Stimulated activated CD4-positive, alpha-beta T cell treated with anti-CD3 and anti-CD28 coated beads, TNF-alpha, amount 100 ng/mL, for 1 hour (primary cell): ENCODE results near the gene LGR4.
"Not testable (repeated sequence)": the region's sequence is repeated elsewhere in the genome, so short reads cannot be mapped to it uniquely, and the experiment has no call there.

Experiments
- DNase-seq, 3 donors: peaks; one replicate each; pipeline ENCODE4 v3.0.0-alpha.2; 2020; ENCODE audit warnings: low read depth in 3 of 3, low spot score in 1 of 3

LGR4 gene

GRCh38 chr11:27459191-27459590, 13.4 kb downstream of the LGR4 start:
- no peak for DNase-seq

DNA sequence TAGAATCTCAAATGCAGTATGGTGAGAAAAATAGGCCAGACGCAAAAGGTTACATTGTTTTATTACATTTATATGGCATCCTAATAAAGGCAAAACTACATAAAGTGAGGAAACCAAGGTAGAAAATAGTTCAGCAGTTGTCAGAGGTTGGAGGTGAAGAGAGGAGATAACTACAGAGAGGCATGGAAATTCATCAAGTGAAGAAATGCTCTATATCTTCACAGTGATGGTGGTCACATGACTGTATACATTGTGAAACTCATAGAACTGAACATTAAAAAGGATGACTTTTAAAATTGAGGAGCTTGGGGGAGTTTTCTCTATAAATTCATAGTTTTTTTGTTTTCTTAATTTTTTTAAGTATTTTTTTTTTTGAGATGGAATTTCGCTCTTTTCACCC, 14.4 kb downstream of the LGR4 start:
- DNase-seq, result no peak

DNA sequence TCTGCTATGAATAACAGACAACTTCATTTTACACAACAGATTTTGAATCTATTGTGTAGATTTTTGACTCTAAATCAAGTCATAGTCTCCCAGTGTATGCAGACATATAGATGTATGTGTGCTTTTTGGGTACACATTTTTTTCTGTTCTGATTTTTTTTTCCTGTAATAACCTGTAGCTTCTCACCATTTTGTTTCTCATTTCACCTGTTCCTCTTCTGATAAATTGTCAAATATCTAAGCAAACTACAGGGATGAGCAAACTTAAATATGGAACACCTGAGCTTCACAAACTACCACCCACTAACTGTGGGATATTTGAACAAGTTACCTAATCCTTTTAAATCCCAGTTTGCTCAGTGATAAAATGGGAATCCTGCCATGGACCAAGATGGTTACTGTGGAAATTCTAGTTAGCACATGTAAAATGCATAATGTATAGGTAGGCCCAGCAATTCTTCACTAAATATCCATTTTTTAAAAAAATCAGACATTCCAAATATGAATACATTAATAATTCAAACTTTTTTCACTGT, 15.7 kb downstream of the LGR4 start:
- DNase-seq, result no peak

GRCh38 chr11:27456140-27456794, 16.3 kb downstream of the LGR4 start:
- DNase-seq, result no peak

DNA sequence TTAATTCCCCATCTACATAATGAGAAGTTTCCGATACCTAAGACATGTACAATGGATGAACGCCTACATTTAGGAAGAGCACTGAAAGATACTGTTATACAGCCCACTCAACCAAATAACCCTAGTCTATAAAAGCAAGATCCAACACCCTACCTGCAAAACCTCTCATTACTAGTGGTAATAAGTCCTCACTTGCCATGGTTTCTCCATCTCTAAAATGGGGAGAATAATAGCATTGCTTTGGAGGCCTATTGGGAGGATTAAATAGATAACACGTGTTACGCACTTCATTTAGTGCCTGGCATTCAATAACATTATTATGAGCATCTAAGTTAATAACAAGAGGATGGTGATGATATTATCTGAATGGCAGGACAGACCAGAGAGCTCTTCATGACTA, 16.9 kb downstream of the LGR4 start:
- no peak for DNase-seq

DNA sequence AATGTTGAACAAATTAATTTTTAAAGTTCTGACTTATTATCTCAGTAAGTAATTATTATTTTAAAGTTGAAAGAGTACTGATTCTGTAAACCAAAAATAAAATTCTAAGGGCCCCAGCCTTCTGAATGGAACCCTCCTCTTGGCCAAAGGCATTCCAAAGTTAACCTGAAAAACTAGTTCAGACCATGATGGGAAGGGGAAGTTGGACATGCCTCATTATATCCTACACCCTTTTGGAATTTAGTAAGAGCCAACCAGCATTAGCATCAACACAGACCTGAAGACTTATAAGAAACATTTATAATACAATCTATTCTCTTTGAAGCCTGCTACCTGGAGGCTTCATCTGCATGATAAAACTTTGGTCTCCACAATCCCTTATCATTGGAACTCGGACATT, 18.9 kb downstream of the LGR4 start:
- DNase-seq, result no peak

DNA sequence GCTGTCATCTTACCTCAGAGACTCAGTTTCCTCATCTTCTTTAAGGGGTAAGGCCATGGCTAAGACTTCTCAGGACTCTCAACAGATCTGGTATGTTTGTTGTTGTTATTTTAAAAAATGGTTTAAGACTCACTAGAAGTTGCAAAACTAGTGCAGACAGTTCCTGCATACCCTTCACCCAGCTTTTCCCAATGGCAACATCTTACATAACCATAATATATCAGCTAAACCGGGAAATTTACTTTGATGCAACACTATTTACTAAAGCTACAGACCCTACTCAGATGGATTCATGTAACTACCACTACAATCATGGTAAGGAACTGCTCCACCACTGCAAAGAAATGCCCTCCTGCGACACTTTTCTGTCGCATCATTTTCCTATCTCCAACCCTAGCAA, 20.4 kb downstream of the LGR4 start:
- no peak for DNase-seq

GRCh38 chr11:27451244-27451965, 21.2 kb downstream of the LGR4 start:
- DNase-seq, result no peak

DNA sequence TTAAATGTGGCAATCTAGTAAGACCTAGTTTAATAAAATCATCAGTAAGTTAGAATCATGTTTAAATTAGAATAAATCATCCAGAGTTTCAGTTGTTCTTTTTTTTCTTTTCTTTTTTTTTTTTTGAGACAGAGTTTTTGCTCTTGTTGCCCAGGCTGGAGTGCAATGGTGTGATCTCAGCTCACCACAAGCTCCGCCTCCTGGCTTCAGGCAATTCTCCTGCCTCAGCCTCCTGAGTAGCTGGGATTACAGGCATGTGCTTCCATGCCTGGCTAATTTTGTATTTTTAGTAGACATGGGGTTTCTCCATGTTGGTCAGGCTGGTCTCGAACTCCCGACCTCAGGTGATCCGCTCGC, 24.4 kb downstream of the LGR4 start:
- not testable (repeated sequence) for DNase-seq

DNA sequence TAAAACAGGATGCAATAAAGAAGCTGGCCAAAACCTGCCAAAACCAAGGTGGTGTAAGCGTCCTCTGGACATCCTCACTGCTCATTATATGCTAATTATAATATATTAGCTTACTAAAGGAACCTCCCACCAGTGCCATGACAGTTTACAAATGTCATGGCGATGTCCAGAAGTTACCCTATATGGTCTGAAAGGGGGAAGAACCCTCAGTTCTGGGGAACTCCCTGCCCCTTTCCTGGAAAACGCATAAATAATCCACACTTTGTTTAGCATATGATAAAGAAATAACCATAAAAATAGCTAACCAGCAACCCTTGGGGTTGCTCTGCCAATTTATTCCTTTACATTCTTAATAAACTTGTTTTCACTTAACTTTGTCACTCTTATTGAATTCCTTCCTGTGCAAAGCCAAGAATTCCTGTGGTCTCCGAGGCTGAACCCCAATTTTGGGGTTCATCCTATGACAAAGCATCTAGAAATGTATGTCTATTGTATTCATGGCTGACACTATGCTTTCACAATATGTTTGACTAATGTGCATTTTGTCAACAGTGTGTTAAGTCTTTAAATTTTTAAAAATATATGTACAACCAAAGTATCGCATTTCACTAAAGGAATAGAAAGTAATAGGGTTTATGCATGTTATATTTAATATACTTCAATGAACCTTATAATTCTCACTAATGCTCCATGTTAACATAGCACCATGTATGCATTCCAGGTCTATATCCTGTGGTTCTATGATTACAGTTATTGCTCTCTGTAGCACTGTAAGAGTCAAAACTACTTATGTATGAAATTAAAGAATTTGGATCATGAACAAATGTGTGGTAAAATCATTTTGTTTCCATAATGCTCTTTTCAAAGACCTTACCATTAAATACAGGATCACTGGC, 25.1 kb downstream of the LGR4 start:
- DNase-seq, result no peak

DNA sequence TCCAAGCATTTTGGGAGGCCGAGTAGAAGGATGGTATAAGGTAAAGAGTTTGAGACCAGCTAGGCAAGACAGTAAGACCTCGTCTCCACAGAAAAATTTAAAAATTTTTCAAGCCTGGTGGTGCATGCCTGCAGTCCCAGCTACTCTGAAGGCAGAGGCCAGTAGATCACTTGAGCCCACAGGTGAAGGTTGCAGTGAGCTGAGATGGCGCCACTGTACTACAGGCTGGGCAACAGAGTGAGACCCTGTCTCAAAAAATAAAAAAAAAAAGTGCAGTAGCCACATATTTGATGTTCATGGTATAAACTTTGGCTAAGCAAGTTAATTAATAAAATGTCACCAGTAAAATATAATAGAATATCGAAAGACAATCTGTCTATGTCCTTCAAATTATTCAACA, 27.0 kb downstream of the LGR4 start:
- no peak for DNase-seq

DNA sequence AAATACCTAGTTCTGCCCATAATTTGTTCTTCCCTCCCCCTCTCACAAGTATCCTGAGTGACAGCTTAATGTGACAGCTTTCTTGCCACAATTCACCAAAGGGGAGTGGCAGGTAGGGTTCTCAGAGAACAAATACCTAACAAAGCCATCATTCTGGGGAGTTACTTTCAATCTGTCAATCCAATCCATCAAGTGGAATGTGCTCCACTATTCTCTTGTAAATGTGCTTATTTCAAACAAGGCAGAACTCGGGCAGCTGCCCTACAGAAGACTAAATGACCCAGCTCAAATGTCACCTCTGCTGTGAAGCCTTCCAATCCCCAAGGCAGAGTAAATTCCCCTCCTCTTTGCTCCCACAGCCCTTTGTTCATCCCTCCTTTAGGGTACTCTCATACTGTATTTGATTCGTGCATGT, 27.8 kb downstream of the LGR4 start:
- DNase-seq, result no peak

DNA sequence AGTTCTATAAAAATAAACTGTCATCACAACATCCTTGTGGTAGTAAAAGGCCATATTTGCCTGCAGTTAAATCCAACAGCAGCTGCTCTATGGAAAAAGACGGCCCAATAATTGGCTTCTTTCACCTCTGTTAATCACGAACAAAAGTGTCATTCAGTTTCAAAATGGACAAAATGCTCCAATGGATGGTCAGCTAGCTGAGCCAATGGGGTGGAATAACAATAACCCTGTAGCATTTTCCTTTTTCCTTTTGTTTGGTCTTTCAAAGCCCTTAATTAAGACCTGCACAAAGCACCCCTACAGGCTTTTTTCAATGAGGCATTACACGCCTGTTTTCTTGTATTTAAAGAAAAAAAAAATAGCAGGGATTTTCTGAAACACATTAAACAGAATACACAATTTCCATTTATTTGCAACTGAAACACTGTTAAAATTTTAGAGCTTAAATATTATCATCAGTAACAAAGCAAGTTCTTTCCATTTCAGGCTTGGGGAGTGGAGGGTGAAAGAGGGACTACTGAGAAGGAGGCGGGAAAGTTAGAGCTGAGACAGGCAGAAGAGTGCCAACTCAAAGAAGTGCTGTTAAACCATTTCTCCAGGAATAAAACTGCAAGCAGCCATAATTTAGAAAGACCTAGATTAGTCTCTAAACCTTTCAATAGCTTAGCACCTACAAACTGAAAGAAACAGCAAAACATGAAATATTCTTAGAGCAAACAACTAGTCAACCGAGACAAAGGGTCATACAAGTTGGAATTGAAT, 28.7 kb downstream of the LGR4 start:
- no peak for DNase-seq

DNA sequence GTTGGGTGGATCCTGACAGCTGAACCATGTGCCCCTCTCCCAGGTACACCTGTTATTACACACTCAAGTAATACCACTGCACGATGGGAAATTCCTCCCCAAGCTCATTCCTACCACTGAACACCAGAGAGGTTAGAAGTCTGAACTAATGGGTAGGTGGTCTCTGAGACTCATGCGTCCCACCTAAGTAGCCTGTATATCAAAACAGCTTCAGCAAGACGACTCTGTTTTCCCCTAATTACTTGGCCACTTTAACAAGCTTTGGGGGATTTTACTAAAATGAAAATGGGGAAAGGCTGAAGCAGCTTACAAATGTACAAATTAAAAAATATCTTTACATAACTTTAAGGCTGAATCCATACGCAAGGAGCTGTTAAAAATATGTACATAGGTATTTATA, 29.4 kb downstream of the LGR4 start:
- DNase-seq, result no peak

DNA sequence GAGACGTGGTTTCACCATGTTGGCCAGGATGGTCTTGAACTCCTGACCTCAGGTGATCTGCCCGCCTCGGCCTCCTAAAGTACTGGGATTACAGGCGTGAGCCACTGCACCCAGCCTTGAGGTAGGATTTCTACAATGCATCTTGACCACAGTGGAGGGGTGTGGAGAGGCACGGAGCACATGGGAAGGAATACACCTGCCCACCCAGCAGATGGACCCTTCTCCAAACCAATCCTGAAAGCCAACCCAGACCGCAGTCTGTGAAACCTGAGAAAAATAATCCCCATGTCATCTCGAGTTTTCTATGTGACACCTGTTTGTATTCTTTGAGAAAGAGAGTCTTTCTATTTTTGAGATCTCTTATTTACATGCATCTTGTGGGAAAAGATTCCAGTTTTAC, 32.5 kb downstream of the LGR4 start:
- DNase-seq, result no peak

GRCh38 chr11:27438595-27438981, 34.0 kb downstream of the LGR4 start:
- no peak for DNase-seq

DNA sequence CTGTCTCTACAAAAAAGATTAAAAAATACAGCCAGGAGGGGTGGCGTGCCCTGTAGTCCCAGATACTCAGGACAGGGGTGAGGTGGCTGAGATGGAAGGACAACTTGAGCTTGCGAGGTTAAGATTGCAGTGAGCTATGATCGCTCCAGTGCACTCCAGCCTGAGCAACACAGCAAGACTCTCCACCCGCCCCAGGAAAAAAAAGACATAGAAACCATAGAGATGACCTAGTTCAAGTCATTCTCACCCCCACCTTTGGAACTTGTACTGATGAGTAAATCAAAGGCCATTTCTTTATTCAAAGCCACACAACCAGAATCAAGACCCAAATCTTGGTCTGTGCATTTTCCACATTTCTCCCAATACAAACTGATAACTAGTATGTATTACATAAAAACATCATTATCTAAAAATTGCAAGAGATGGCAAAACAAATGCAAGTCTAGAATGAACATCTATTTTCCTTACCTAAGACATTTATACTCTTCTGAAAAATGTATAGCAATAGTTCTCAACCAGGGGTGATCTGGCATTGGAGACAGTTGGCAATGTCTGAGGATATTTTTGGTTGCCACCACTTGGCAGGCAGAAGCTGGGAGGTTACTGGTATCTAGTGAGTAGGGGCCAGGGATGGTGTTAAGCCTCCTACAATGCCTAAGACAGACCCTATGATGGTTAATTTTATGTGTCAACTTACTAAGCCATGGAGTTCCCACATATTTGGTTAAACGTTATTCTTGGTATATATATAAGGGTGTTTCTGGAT, 34.6 kb downstream of the LGR4 start:
- no peak for DNase-seq

DNA sequence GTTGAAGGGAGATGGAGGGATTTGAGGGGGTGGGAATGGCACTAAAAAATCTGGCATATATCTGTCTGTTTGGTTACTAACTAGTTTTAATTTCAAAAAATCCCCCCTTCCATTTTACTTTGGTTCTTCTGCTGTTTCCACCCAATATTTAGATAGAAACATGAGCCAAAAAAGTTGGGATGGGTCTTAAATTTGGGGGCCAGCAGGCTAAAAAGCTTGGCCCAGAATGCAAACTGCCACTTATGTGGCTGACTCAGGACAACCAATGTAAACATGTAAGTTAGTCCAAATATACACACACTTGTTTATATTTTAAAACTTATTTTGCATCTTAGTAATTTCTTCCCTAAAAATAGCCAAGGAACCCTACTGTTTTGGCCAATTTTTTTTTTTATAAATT, 35.7 kb downstream of the LGR4 start:
- DNase-seq, result no peak

- no peak for DNase-seq
Measured at GRCh38 chr11:27433742-27434141, 38.8 kb downstream of the LGR4 start.

DNA sequence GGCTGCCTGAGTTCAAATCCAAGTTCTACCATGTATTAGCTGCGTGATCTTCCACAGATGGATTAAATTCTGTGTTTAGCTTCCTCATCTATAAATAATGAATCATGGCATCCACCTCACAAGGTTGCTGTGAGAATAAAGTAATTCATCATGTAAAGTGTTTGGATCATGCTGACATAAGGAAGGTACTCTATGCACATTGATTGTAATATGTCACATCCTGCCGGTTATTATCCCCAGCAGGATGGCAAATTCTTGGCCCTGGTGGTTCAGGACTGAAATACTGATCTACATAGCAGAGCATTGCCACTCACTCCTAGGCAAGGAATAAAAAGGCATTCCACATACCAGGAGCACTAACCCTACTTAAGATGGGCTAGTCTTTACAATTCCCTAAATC, 40.8 kb downstream of the LGR4 start:
- DNase-seq, result no peak
